ENCODE data around the gene CCNL1. TPM values are rescaled to one million over a fixed set of nuclear protein-coding genes. Genes with fewer than 3 reads are reported as not detected.

The CCNL1 gene
- total RNA-seq, 1 experiment from 2014 or later, result 118 TPM

DNA sequence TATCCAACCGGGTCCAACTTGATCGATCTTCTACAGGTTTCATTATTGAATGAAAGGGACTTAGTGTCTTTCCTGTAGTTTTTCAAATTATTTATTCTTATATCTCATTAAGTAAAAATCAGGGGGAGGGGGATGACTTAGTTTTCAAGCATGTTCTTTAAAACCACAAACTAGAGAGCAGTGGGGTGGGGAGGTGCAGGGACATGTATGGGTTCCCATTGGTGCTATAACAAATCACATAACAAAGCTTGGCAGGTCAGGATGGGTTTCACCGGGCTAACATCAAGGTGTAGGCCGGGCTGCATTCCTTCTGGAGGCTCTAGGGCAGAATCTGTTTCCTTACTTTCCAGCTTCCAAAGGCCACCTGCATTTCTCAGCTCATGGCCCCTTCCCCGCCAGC is 32.7 kb downstream of the CCNL1 start:
- CTCF ChIA-PET, result no interaction called here
- no peaks in the 10 kb centered on the region for H3K36me3 ChIP-seq (ENCODE audit: control insufficient read depth, insufficient read depth, low read length)
- in situ Hi-C loops (cut with HindIII; ENCODE audit: low pct_unique_long_range_greater_than_20kb, low sequenced_read_pairs), result no loop called here
- no peaks in the 10 kb centered on the region for H3K27me3 ChIP-seq (ENCODE audit: control insufficient read depth, insufficient read depth, low read length)
- intact Hi-C loops (cut with micrococcal nuclease; ENCODE audit: unreplicated experiment), result loop anchor here (5.0 kb wide), 1 partner anchor 455 kb away; the partner anchor contains the start of gene TIPARP
- no TSS peak for BruUV-seq (replicated peaks)
- no peak for DNase-seq (ENCODE audit: low read depth, low spot score)
- no peaks in the 10 kb centered on the region for H3K9me3 ChIP-seq (ENCODE audit: control insufficient read depth, insufficient read depth, low read depth, low read length)
- TF ChIP-seq TCF7L2 (IDR thresholded peaks at IDR 0.05; ENCODE audit: low read depth, low read length) (no peak), SIN3A (IDR thresholded peaks at IDR 0.05; ENCODE audit: borderline replicate concordance, insufficient read depth, low read depth, low read length) (no peak), POLR2AphosphoS5 (IDR thresholded peaks at IDR 0.05; ENCODE audit: low read depth, low read length) (no peak)
- TF ChIP-seq, protein P1, sequence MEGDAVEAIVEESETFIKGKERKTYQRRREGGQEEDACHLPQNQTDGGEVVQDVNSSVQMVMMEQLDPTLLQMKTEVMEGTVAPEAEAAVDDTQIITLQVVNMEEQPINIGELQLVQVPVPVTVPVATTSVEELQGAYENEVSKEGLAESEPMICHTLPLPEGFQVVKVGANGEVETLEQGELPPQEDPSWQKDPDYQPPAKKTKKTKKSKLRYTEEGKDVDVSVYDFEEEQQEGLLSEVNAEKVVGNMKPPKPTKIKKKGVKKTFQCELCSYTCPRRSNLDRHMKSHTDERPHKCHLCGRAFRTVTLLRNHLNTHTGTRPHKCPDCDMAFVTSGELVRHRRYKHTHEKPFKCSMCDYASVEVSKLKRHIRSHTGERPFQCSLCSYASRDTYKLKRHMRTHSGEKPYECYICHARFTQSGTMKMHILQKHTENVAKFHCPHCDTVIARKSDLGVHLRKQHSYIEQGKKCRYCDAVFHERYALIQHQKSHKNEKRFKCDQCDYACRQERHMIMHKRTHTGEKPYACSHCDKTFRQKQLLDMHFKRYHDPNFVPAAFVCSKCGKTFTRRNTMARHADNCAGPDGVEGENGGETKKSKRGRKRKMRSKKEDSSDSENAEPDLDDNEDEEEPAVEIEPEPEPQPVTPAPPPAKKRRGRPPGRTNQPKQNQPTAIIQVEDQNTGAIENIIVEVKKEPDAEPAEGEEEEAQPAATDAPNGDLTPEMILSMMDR (IDR thresholded peaks at IDR 0.05), result no peak
- TF ChIP-seq, protein P2, sequence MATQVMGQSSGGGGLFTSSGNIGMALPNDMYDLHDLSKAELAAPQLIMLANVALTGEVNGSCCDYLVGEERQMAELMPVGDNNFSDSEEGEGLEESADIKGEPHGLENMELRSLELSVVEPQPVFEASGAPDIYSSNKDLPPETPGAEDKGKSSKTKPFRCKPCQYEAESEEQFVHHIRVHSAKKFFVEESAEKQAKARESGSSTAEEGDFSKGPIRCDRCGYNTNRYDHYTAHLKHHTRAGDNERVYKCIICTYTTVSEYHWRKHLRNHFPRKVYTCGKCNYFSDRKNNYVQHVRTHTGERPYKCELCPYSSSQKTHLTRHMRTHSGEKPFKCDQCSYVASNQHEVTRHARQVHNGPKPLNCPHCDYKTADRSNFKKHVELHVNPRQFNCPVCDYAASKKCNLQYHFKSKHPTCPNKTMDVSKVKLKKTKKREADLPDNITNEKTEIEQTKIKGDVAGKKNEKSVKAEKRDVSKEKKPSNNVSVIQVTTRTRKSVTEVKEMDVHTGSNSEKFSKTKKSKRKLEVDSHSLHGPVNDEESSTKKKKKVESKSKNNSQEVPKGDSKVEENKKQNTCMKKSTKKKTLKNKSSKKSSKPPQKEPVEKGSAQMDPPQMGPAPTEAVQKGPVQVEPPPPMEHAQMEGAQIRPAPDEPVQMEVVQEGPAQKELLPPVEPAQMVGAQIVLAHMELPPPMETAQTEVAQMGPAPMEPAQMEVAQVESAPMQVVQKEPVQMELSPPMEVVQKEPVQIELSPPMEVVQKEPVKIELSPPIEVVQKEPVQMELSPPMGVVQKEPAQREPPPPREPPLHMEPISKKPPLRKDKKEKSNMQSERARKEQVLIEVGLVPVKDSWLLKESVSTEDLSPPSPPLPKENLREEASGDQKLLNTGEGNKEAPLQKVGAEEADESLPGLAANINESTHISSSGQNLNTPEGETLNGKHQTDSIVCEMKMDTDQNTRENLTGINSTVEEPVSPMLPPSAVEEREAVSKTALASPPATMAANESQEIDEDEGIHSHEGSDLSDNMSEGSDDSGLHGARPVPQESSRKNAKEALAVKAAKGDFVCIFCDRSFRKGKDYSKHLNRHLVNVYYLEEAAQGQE (IDR thresholded peaks at IDR 0.05; ENCODE audit: insufficient read depth in 1 of 2, low read depth in 2 of 2, low read length in 1 of 2), result no peak
- H3K27ac ChIP-seq (ENCODE audit: low read length), result peak overlapping the region; percentile 19; the same call in 1 of the 2 replicates
- peaks cover 47% of the 10 kb centered on the region for H3K4me1 ChIP-seq (ENCODE audit: control insufficient read depth, insufficient read depth, low read length)
- ATAC-seq, result no peak
- POLR2A ChIA-PET, result interaction anchor here (0.6 to 0.8 kb wide), 3 partner anchors 9 to 338 kb away, joined by 3 to 4 read pairs (median 3); no protein-coding TSS in a partner anchor
- no peak overlapping the region for H3K4me3 ChIP-seq (ENCODE audit: low read depth in 2 of 2, low read length in 2 of 2)

DNA sequence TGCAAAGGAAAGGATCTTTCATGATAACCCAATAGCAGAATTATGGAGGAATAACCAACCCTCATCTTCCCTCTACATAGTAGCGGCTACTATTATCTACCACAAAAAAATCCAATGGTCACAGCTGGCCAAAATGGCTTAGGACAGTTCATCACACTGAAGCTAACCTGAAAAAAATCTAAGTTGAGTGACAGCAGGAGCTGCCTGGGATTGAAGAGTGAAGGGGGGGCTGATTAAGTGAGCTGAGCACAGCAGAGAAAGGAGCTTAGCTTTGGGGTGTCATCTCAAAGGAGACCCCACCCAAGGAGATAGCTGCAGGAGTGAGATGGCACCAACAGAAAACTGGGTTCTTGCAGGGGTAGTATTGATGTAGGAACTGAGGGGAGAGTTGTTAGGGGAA is 33.6 kb downstream of the CCNL1 start:
- BruUV-seq (replicated peaks), result no TSS peak
- in situ Hi-C loops (cut with HindIII; ENCODE audit: low pct_unique_long_range_greater_than_20kb, low sequenced_read_pairs), result no loop called here

More for the DNA sequence above, 33.6 kb downstream of the CCNL1 start:
- TF ChIP-seq SIN3A (IDR thresholded peaks at IDR 0.05; ENCODE audit: borderline replicate concordance, insufficient read depth, low read depth, low read length) (no peak), POLR2AphosphoS5 (IDR thresholded peaks at IDR 0.05; ENCODE audit: low read depth, low read length) (no peak), TCF7L2 (IDR thresholded peaks at IDR 0.05; ENCODE audit: low read depth, low read length) (no peak)
- TF ChIP-seq, protein P1 (IDR thresholded peaks at IDR 0.05), result no peak
- TF ChIP-seq, protein P2 (IDR thresholded peaks at IDR 0.05; ENCODE audit: insufficient read depth in 1 of 2, low read depth in 2 of 2, low read length in 1 of 2), result no peak
- intact Hi-C loops (cut with micrococcal nuclease; ENCODE audit: unreplicated experiment), result loop anchor here (5.0 kb wide), 1 partner anchor 454 kb away; the partner anchor contains the start of gene TIPARP
- no peak overlapping the region for H3K4me3 ChIP-seq (ENCODE audit: low read depth in 2 of 2, low read length in 2 of 2)
- H3K36me3 ChIP-seq (ENCODE audit: control insufficient read depth, insufficient read depth, low read length), result no peaks in the 10 kb centered on the region
- H3K9me3 ChIP-seq (ENCODE audit: control insufficient read depth, insufficient read depth, low read depth, low read length), result no peaks in the 10 kb centered on the region
- POLR2A ChIA-PET, result interaction anchor here (0.6 to 0.8 kb wide), 2 partner anchors 8 to 339 kb away, joined by 3 to 4 read pairs; no protein-coding TSS in a partner anchor
- H3K27ac ChIP-seq (ENCODE audit: low read length), result no peak overlapping the region; the same call in 1 of the 2 replicates
- peaks cover 55% of the 10 kb centered on the region for H3K4me1 ChIP-seq (ENCODE audit: control insufficient read depth, insufficient read depth, low read length)
- DNase-seq (ENCODE audit: low read depth, low spot score), result no peak
- CTCF ChIA-PET, result no interaction called here
- no peak for ATAC-seq
- H3K27me3 ChIP-seq (ENCODE audit: control insufficient read depth, insufficient read depth, low read length), result no peaks in the 10 kb centered on the region

All from Panc1 (cell line).